Measurements from ENCODE around the gene ANLN.

DNA sequence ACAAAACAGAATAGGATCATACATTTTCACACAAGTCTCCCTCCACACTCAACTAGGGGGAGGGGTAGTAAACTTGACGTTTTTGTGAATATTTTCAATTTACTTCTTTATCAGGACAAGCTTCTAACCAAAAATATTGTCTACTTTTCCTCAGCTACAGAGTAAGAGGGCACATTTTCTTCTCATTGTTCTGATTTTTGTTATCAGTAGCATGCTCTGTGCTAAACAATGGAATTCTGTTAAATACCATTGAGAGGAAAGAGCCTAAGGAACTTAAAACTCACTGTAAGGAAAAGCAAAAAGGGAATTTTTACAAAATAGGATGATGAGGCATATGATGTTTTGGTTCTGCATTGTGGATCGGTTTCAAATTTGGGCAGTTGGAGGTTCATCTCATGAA is 41.2 kb downstream of the ANLN start:
- TF ChIP-seq, protein P1, sequence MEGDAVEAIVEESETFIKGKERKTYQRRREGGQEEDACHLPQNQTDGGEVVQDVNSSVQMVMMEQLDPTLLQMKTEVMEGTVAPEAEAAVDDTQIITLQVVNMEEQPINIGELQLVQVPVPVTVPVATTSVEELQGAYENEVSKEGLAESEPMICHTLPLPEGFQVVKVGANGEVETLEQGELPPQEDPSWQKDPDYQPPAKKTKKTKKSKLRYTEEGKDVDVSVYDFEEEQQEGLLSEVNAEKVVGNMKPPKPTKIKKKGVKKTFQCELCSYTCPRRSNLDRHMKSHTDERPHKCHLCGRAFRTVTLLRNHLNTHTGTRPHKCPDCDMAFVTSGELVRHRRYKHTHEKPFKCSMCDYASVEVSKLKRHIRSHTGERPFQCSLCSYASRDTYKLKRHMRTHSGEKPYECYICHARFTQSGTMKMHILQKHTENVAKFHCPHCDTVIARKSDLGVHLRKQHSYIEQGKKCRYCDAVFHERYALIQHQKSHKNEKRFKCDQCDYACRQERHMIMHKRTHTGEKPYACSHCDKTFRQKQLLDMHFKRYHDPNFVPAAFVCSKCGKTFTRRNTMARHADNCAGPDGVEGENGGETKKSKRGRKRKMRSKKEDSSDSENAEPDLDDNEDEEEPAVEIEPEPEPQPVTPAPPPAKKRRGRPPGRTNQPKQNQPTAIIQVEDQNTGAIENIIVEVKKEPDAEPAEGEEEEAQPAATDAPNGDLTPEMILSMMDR (conservative IDR thresholded peaks at IDR 0.05; ENCODE audit: low read length), result no peak
- TF ChIP-seq EZH2phosphoT487 (IDR thresholded peaks at IDR 0.05; ENCODE audit: borderline replicate concordance), result no peak

Measured in Loucy (cell line).